Coronary artery (tissue), 2 donors: ENCODE measurements around the gene MDFI.

ENCODE experiments used
- DNase-seq: peaks from one replicate; pipeline ENCODE4 v3.0.0-alpha.2; 2017; ENCODE audit warnings: low spot score
- H3K27ac ChIP-seq, 2 donors: fragments of 200-600 bp; sonication (generic); one replicate each; pipeline ENCODE4 v1.5.1; 2016 to 2019
- H3K4me3 ChIP-seq: fragments of 200-600 bp; sonication (generic); 2 replicates; pipeline ENCODE4 v1.5.1; 2016; ENCODE audit warnings: mild to moderate bottlenecking, moderate library complexity
- CTCF ChIP-seq: fragments of 200-600 bp; sonication (generic); IDR thresholded peaks from one replicate; pipeline ENCODE4 v1.5.1; 2019; ENCODE audit warnings: antibody characterized with exemption

MDFI gene

GRCh38 chr6:41654151-41654697, 16.0 kb downstream of the MDFI start:
- no peak overlapping the region for H3K27ac ChIP-seq
- TF ChIP-seq CTCF: no peak
- H3K4me3 ChIP-seq: no peak overlapping the region
- DNase-seq: no peak

GRCh38 chr6:41654698-41655151, 16.5 kb downstream of the MDFI start:
- Histone ChIP-seq H3K27ac (no peak overlapping the region), H3K4me3 (no peak overlapping the region)
- DNase-seq: no peak
- no peak for TF ChIP-seq CTCF

- Histone ChIP-seq H3K4me3 (no peak overlapping the region), H3K27ac (no peak overlapping the region)
- no peak for DNase-seq
- TF ChIP-seq CTCF: no peak
Measured at GRCh38 chr6:41655176-41655575, 16.9 kb downstream of the MDFI start.

GRCh38 chr6:41655646-41656001, 17.4 kb downstream of the MDFI start:
- no peak for TF ChIP-seq CTCF
- DNase-seq: no peak
- no peak overlapping the region for H3K4me3 ChIP-seq
- no peak overlapping the region for H3K27ac ChIP-seq

GRCh38 chr6:41656002-41656691, 17.9 kb downstream of the MDFI start:
- H3K27ac ChIP-seq: no peak overlapping the region
- no peak for TF ChIP-seq CTCF
- DNase-seq: no peak
- H3K4me3 ChIP-seq: no peak overlapping the region

GRCh38 chr6:41657131-41658094, 19.1 kb downstream of the MDFI start:
- H3K27ac ChIP-seq: no peak overlapping the region
- no peak for TF ChIP-seq CTCF
- no peak overlapping the region for H3K4me3 ChIP-seq
- DNase-seq: no peak
